Skin epidermis (tissue), 12 donors: ENCODE measurements around the gene KDSR.

Experiments
- H3K27ac ChIP-seq, 21 experiments: fragments of 200-600 bp; sonication (generic) in 11 of 21; one replicate each; pipeline ENCODE4 v1.5.0; 2020; ENCODE audit warnings: mild to moderate bottlenecking in 3 of 21, inconsistent platforms in 2 of 21, moderate library complexity in 2 of 21
- H3K4me3 ChIP-seq, 7 experiments: fragments of 200-600 bp; sonication (generic) in 2 of 7; one replicate each; pipeline ENCODE4 v1.5.0; 2020; ENCODE audit warnings: inconsistent platforms in 2 of 7, mild to moderate bottlenecking in 2 of 7, moderate library complexity in 1 of 7

Gene KDSR

DNA sequence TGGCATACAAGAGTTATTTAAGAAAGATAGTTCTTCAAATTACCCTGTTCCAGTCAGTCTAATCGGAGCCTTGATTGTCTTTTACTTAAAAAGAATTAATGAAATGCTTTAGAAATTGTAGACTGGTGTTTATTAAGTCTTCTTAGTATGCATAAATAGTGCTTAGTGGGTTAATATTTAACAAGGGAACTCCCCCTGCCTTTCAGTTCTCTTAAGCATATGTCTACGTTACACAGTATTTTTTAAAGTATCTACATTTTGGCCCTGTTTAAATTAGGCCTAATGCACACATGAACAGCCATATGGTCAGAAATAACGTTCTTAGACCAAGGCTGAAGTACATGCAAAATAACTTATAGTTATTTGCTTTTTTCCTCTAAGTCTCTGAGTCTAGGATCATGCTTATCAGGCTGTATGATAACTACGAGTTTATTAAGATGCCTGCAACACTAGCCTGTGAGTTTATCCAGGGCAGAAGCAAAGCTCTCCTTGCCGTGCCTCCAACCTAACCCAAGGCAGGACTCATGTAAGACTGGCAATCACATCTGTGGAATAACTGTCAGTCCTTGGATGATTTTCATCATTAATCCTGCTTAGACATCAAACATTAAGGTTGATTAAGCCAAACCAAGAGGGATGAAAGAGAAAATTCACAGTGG, 54.1 kb downstream of the KDSR start:
- H3K27ac ChIP-seq = peak overlapping the region in 2 of 21 experiments; percentile 19 to 33

DNA sequence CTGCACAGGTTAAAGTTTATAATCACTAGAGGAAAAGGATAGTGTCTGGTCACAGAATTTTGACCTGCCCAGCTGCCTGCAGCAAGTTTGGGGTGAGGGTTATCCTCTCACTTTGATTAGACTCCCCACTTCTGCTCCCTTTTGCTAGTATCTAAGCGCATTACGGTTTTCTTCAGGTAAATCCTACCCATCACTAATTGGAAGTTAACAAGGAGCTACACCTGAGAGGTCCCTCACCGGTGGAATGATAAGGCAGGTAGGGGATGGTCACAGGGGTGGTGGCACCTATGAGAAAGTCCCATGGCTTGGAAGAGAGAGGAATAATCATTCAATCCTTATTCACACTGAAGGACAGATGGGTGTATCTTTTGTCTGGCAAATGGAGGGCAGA, 55.0 kb downstream of the KDSR start:
- Histone ChIP-seq H3K27ac (peak overlapping the region in 1 of 21 experiments; percentile 39), H3K4me3 (no peak overlapping the region)

More for the DNA sequence above, 54.1 kb downstream of the KDSR start:
- H3K4me3 ChIP-seq = no peak overlapping the region

DNA sequence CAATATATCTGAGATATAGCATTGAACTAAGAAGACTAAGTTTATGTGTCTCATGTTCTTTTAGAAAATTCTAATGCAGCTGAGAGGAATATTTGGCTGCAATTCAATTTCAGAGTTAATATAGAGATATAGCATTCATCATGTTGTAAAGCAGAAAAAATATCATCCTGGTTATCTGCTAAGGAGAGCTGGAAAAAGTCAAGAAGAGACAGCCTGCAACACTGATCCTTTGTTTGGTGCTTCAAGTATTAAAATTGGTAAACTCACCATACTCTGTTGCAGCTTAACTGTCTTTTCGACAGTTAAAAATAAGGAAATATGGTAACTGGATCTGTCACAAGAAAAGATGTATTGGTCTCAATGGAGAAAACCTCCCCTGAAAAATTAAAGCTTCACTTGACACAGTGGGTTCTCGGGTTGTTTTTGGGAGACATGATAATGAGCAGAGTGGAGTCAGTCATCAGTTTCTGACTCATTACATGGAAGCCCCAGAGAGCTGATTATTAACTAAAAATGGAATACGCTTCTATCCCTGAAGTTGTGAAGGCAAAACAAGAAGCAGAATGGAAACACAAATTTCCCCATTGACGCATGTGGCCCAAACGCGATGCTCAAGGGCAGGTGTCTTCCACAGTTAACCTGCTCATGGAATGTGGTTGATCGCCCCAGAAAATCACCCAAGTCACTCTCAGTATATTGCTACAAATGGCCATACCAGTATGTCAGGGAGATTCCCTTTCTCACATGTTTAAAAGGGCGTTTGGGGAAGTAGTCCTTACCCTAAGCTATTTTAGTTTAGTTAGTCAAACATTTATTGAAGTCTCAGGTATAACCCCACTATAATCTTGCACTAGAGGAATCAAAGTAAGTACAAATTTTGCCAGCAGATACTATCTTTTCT, 55.6 kb downstream of the KDSR start:
- H3K27ac ChIP-seq = no peak overlapping the region

DNA sequence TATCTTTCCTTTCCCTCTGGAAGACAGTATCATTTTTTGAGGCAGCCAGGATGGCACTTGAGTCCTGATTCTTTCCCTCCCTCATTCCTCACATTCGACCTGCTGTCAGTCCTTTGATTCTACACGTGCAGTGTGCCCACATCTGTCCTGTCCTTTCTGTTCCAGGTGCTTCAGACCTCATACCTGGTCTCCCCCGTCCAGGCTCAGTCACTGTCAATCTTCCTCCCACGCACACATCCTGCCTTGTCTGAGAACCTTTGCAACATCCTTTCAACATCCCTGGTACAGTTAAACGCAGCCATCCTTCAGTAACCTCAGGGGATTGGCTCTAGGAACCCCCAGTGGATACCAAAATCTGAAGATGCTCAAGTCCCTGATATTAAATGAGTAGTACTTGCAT, 57.6 kb downstream of the KDSR start:
- no peak overlapping the region for H3K27ac ChIP-seq
- no peak overlapping the region for H3K4me3 ChIP-seq

More for the DNA sequence above, 55.6 kb downstream of the KDSR start:
- no peak overlapping the region for H3K4me3 ChIP-seq

DNA sequence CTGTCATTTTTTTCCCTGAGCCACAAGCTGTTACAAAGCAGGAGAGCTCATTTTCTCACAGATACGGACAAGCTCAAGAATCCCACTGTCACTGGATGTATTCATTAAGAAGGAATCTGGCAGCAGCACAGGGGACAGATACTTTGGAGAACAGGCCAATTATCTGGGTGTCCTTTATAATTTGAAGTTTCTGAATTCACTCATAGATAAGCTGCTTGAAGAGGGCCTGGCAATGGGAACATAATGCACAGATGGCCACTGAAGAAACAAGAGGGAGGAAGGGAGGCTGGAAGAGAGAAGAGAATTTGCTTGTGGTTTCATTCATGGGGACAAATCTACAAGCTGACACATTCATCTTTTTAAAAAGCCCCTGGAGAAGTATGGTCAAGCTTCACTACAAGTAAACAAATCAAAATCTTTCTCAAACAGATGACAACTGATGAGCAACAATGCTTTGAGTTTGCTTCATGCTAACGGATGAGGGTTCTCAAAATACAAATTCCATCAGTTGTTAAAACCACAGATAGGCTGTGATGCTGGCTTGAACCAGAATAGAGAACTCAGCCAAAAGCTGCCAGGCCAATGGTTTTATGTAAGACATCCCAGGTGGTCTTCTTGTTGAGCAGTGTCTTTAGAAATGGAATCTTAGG, 59.3 kb downstream of the KDSR start:
- peak overlapping the region in 2 of 21 experiments; percentile 4 to 39 for H3K27ac ChIP-seq
- no peak overlapping the region for H3K4me3 ChIP-seq

DNA sequence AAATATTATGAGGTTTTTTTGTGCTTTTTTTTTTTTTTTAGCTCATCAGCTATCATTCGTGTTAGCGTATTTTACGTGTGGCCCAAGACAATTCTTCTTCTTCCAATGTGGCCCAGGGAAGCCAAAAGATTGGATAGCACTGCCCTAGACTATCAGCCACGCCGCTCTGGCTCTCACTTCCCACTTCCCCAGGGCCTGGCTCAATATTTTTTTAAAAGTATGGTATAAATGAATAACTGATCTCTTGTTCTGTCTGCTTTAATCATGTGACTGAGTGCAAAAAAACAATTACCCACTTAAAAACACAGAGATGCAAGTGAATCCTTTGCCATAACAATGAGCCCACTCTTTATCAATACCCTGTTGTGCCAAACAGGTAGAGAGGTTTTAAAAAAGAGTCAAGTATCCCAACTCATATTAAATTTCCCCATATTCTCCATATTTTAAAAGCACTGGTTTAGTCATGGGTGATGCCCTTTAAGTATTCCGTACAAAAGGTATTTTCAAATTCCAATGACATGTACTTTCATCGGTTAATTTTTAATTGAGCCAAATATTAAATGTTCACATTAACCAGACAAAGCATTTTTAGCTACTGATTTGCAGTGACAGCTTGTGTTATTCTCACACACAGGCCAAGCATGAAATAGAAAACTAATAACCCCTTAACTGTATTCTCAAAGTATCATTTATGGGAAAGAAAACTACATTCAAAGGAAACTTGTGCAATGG, 60.0 kb downstream of the KDSR start:
- Histone ChIP-seq H3K4me3 (no peak overlapping the region), H3K27ac (no peak overlapping the region)

DNA sequence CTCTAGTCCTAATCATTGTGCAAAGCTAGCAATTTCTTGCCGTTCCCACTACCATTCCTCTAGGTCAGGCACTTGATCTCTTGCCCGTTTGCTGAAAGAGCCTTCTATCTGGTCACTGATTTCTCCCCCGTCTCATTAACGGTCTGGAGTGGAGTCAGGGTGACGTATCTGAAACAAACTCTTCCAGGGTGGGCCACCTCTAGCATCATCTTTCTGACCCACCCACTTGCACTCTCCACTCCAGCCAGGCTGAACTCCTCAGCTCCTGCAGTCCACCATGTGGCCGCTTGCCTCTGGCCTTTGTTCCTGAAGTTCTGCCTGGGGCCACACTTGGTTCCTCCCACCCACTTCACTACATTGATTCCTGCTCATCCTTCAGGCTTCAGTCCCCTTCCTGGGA, 60.8 kb downstream of the KDSR start:
- Histone ChIP-seq H3K27ac (no peak overlapping the region), H3K4me3 (no peak overlapping the region)

DNA sequence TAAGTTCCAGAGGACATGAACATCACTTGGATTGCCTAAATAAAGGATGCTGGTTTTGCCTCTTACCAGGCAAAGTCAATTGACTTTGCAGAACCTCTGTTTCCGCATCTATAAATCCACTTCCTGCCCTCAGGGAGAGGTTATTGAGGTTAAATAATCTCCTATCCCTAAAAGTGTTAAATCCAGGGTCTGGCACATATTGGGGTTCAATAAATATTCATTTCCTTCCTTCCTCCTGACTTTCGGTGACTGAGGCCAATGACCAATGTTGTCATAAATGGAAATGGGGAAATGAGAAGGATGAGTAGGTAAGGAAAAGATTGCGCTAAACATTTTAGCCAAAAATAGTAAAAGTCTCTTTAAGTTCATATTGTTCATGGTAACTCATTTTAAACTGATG, 63.5 kb downstream of the KDSR start:
- Histone ChIP-seq H3K4me3 (no peak overlapping the region), H3K27ac (peak overlapping the region in 1 of 21 experiments; percentile 9)

DNA sequence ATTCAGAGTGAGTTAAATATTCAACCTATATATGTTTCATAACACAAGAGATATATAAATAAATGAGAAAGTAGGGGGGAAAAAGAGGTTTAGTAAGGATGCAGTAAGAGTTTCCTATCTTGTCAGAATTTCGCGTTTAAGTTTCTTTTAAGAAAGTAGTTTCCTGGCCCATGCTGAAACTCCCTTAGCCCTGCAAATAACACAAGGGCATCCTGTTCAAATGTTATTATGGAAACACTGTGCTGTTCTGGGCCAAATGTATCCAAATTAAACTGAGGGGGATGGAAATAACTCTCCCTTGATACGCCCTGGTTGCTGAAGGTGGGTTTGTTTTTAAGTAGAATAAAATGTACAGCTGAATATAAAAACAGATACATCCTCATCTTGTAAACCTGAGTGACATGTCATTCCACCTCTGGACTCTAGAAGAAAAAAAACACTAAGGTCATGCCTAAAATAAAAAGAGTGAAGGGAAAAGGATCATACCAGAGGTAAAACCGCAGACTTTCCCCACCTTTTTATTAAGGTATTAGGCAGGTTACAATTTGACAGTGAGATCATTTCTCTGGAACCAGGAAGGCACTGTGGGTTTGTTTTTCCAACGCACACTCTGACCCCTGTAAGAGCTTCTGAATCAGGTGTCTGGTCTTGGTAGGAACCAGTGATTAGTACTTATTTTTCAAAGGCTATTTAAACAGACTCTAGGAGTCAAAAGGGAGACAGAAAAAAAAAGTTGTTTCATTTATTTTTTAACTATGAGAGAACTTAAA, 64.2 kb downstream of the KDSR start:
- Histone ChIP-seq H3K4me3 (no peak overlapping the region), H3K27ac (peak overlapping the region in 3 of 21 experiments; percentile 3 to 27 (median 16))

DNA sequence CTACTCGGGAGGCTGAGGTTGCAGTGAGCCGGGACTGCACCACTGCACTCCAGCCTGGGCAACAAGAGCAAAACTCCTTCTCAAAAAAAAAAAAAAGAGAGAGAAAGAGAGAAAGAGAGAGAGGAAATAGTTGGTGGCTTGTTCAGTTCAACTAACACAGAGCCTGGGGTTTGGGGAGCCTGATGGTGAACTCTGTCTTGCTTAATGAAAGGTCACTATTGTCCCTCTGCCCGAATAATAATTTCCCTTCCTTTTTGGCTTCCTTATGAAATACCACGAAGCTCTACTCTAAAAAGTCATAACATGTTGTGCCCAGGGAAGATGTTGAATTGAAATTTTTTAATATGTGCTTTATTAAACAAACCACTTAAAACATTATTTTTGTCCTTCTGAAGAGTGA, 64.8 kb downstream of the KDSR start:
- Histone ChIP-seq H3K4me3 (no peak overlapping the region), H3K27ac (peak overlapping the region in 6 of 21 experiments; percentile 3 to 45 (median 26))

DNA sequence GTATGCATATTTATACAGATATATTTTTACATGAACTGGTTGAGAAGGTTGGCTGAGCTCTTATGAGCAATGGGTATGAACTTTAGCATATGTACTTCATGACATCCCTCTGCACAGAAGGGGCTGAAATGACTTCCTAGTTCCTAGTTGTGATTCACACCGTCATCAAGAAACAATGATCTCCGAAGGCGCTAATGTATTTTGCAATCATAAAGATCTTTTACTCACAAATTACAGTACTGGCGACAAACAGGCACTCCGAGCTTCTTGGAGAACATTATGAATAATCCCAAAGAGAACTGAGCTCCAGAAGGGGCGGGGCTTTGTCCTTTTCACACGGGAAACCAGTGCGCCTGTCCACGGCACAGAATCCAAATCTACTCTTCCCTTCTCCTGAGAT, 65.6 kb downstream of the KDSR start:
- peak overlapping the region in 5 of 21 experiments; percentile 16 to 72 (median 33) for H3K27ac ChIP-seq

DNA sequence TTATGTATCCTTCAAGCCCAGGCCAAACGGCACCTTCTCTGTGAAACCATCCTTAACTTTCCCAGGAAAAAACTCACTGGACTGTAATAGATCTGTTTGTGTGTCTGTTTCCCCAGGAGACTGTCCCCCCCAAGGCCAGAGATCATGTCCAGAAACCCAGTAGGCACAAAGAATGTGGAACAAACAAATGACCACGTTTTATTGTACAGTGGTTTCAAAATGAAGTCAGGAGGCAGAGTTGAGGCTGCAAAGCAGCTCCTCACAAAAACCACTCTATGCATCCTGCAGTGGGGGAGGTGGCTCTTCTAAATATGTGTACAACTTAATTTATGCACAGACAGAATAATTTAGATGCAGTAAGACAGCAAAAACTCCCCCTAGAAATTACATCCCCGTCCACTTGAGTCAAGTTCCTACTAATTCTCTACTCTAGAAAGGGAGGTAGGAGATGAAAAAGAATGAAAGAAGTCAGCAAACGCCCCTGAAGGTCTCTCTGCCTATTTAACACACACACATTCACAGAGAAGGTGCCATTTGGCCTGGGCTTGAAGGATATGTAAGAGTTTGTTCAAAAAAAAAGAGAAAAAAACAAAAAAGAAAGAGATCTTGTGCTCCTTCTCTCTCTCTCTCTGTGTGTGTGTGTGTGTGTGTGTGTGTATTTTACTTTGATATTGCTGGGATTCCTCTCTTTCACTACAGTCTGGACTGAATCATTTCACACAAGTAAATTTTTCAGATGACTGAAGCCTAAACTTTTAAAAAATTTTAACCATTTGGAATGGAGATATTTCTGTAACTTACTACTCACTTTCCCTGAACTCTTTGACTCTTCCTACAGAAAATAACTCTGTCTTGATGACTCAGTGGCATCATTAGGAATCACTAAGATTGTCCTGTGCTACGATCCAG, 66.9 kb downstream of the KDSR start:
- H3K27ac ChIP-seq = peak overlapping the region in 7 of 21 experiments; percentile 0 to 72 (median 40)
- no peak overlapping the region for H3K4me3 ChIP-seq

More for the DNA sequence above, 65.6 kb downstream of the KDSR start:
- no peak overlapping the region for H3K4me3 ChIP-seq

DNA sequence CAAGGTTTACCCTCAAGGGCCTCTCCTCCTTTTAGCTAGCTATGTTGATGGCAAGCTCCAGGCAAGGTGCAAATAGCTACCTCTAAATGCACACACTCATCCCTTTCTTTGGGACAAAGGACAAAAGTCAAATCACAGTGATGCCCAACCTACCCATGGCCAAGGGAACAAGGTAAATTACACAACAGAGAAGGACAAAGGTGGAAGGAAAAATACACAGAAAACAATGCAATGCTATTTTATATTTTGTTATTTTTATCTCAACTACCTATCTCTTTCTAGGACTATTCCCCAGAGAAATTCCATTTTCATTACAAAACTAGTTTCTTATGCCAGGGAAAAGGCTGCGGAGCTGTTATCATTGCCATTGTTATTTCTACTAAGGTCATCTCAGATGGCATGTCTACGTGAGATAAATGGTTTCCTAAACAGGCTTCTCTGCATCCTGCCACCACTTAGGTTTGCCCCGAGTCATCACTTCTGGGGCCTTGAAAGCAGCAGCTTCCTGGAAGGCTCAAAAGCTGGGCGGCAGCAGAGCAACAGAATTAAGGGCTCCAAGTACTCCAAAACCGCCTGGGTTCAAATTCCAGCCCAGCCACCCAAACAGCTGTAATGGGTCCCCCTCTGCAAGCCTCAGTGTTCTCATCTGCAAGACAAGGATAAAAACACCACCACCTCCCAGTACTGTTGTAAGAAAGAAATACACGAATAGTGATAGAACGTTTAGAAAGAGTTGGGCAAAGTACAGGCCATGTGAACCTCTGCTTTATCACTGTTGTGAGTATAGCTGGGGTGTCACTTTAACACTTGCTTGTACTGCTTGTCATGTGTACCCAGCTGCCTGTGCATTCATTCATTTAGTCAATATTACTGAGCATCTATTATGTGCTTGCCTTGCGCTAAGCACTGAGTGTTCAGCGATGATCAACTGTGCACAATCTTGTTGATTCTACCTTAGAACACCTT, 68.3 kb downstream of the KDSR start:
- peak overlapping the region in 8 of 21 experiments; percentile 0 to 72 (median 40) for H3K27ac ChIP-seq
- no peak overlapping the region for H3K4me3 ChIP-seq

DNA sequence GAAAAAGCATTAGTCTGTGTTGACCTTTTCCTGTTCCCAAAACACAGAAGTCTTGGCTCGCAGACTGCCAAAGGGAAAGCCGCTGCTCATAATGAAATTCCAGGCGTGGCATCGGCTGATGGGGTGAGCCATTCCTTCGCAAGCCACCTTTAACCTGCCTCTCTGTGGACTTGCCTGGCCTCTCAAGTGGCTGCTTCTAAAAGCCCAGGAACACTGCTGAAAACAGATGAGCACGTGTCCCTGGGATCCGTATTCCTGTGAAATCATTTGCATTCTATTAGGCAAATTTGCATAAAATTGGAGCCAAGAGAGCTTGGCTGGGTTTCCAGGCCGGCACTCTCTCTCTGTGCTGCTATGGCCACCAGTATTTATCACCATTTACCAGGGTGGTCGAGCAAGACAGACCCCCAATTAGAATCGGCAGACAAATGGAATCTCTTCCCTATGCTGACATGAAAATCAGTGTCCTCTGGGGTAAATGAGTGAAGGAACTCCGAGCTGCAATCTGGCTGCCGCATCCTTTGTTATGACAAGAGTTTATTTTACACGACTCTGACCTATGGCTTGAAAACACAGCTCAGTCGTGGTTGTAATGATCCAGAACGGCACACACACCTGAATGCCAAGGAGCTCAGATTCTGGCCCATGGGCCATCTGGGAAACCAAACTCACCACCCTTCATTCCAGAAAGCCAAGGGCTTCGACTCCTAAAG, 69.2 kb downstream of the KDSR start:
- Histone ChIP-seq H3K4me3 (no peak overlapping the region), H3K27ac (peak overlapping the region in 3 of 21 experiments; percentile 0 to 72 (median 21))

DNA sequence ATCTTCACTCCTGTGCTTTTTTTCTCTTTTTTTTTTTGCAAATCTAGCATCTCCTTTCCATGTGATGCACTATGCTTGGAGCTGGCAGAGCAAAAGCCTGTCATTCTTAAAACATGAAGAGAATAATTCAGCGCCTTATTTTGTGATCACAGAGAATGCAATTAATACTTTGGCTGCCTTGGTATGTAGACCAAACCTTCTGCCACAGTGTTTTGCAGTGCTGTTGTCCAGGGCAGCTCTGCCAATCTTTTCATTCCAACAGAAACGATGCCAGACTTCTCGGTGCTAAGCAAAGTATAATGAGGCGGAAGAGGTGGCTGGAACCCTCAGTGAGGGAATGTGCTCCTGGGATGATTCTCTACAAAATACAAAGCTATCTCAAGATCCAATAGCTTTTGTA, 73.1 kb downstream of the KDSR start:
- Histone ChIP-seq H3K4me3 (no peak overlapping the region), H3K27ac (peak overlapping the region in 3 of 21 experiments; percentile 8 to 72 (median 31))
